Thoracic aorta (tissue), 2 donors: ENCODE measurements around the gene SELENOV. TPM values are rescaled to one million over a fixed set of nuclear protein-coding genes. Genes with fewer than 3 reads are reported as not detected.

Experiments used
- ATAC-seq: fragments of 150-250 bp; one replicate; pipeline ENCODE4 v1.8.0; 2017; ENCODE audit warnings: low read depth; ENCODE audit not compliant: insufficient number of reproducible peaks, low FRiP score
- DNase-seq: peaks from one replicate; pipeline ENCODE4 v3.0.0-alpha.2; 2020; ENCODE audit warnings: low spot score
- H3K27ac ChIP-seq, 2 donors: fragments of 200-600 bp; sonication (generic); 1 replicate in 1 of 2; 2 replicates in 1 of 2; pipeline ENCODE4 v1.5.1; 2016; ENCODE audit warnings: mild to moderate bottlenecking in 2 of 2, moderate library complexity in 2 of 2
- H3K27me3 ChIP-seq: fragments of 200-600 bp; sonication (generic); replicated peaks from 2 replicates; pipeline ENCODE4 v1.6.0; 2016; ENCODE audit warnings: mild to moderate bottlenecking; ENCODE audit not compliant: insufficient read depth
- H3K36me3 ChIP-seq: fragments of 200-600 bp; sonication (generic); one replicate; pipeline ENCODE4 v1.5.1; 2016
- H3K4me1 ChIP-seq, 2 donors: fragments of 200-600 bp; sonication (generic); 1 replicate in 1 of 2; 2 replicates in 1 of 2; pipeline versions ENCODE4 v1.5.1 to v1.6.0; 2016; ENCODE audit warnings: low read depth in 2 of 2, mild to moderate bottlenecking in 1 of 2; ENCODE audit not compliant: control insufficient read depth in 1 of 2
- H3K4me3 ChIP-seq: fragments of 200-600 bp; sonication (generic); 2 replicates; pipeline ENCODE4 v1.5.1; 2016; ENCODE audit warnings: mild to moderate bottlenecking
- H3K9me3 ChIP-seq: fragments of 200-600 bp; sonication (generic); 2 replicates; pipeline ENCODE4 v1.5.1; 2016
- total RNA-seq, 2 donors: library from RNA; depleted of rRNA; stranded (reverse); fragments of >200 nt; gene quantifications; one replicate each; pipeline versions ENCODE4 v1.1.0 to v1.2.3, GENCODE V29; 2016
- TF ChIP-seq, protein P1 (sequence below): fragments of 200-600 bp; sonication (generic); IDR thresholded peaks from one replicate; pipeline ENCODE4 v1.5.1; 2019; ENCODE audit warnings: antibody characterized with exemption

SELENOV gene
- total RNA-seq, 2 donors from 2014 or later, result not detected

GRCh38 chr19:39557811-39558623 lies 43.1 kb downstream of the SELENOV start:
- TF ChIP-seq, protein P1, sequence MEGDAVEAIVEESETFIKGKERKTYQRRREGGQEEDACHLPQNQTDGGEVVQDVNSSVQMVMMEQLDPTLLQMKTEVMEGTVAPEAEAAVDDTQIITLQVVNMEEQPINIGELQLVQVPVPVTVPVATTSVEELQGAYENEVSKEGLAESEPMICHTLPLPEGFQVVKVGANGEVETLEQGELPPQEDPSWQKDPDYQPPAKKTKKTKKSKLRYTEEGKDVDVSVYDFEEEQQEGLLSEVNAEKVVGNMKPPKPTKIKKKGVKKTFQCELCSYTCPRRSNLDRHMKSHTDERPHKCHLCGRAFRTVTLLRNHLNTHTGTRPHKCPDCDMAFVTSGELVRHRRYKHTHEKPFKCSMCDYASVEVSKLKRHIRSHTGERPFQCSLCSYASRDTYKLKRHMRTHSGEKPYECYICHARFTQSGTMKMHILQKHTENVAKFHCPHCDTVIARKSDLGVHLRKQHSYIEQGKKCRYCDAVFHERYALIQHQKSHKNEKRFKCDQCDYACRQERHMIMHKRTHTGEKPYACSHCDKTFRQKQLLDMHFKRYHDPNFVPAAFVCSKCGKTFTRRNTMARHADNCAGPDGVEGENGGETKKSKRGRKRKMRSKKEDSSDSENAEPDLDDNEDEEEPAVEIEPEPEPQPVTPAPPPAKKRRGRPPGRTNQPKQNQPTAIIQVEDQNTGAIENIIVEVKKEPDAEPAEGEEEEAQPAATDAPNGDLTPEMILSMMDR, result no peak
- no peaks in the 10 kb centered on the region for H3K27me3 ChIP-seq
- no peaks in the 10 kb centered on the region for H3K9me3 ChIP-seq
- H3K4me1 ChIP-seq, result no peaks in the 10 kb centered on the region
- no peak overlapping the region for H3K27ac ChIP-seq
- no peak overlapping the region for H3K4me3 ChIP-seq
- ATAC-seq, result no peak
- H3K36me3 ChIP-seq, result no peaks in the 10 kb centered on the region
- DNase-seq, result no peak

GRCh38 chr19:39558624-39559117 lies 43.7 kb downstream of the SELENOV start:
- Histone ChIP-seq H3K9me3 (no peaks in the 10 kb centered on the region), H3K4me3 (no peak overlapping the region), H3K27ac (no peak overlapping the region), H3K4me1 (no peaks in the 10 kb centered on the region), H3K27me3 (no peaks in the 10 kb centered on the region), H3K36me3 (no peaks in the 10 kb centered on the region)
- TF ChIP-seq, protein P1, result no peak
- no peak for ATAC-seq
- DNase-seq, result no peak

DNA sequence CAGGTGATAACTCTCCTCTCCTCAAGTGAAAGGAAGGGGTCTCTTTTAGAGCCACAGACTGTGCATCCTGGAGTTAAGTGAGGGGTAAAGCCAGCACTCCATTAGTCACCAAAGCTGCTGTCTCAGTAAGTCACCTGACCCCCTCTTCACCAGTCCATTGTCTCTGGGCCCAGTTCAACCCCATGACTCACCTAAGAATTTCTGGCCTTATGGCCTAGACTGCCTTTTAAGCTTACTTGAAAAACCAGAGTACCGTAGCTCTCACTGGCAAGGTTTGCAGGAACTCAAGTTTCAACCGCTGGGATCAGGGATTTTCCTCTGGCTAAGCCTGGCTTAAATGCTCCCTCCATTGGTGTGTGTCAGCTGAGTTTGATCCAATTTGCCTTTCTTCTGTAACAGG lies 48.5 kb downstream of the SELENOV start:
- Histone ChIP-seq H3K4me1 (no peaks in the 10 kb centered on the region), H3K27ac (no peak overlapping the region), H3K9me3 (no peaks in the 10 kb centered on the region), H3K36me3 (no peaks in the 10 kb centered on the region), H3K27me3 (no peaks in the 10 kb centered on the region), H3K4me3 (no peak overlapping the region)
- no peak for ATAC-seq
- TF ChIP-seq, protein P1, result no peak
- DNase-seq, result no peak

DNA sequence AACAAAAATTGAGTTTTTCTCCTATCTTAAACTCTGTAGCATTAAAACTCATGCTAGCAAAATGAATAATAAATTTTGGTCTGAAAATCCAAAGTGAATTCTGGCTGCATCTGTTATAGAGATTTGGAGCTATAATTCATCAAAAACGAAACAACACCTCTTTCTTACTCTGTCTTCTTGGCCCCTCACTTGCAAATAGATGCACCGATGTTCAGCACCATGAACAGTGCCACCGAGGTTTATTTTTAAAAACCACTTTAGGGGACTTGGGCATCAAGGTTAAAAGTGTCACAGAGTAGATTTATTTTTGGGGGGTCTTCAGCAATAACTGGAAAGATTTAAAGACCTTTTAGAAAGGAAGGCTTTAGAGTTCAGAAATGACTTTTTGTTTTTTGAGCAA lies 51.1 kb downstream of the SELENOV start:
- no peaks in the 10 kb centered on the region for H3K9me3 ChIP-seq
- DNase-seq (no peak), ATAC-seq (no peak)
- no peak overlapping the region for H3K4me3 ChIP-seq
- no peak overlapping the region for H3K27ac ChIP-seq
- H3K27me3 ChIP-seq, result no peaks in the 10 kb centered on the region
- H3K4me1 ChIP-seq, result no peaks in the 10 kb centered on the region
- H3K36me3 ChIP-seq, result no peaks in the 10 kb centered on the region
- TF ChIP-seq, protein P1, result no peak

DNA sequence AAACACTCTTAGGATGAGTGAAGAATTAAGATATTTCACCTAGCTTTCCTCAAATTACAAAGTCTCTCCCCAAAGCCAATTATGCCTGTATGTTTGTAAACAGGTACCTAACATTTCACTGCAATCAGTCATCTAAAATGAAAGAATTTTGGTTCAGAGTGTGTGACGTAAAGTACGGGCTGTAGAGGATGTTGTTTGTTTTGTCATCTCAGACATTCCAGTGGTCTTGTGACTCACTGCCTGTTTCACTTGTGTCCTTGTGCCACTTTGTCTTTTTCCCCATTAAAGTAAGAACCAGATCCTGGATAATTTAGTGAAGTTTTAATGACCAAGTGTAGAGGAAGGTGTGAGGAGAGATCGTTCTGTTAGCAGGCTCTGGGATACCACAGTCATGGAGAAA lies 53.7 kb downstream of the SELENOV start:
- ATAC-seq, result no peak
- TF ChIP-seq, protein P1, result no peak

More for the DNA sequence above, 53.7 kb downstream of the SELENOV start:
- no peaks in the 10 kb centered on the region for H3K4me1 ChIP-seq
- H3K27ac ChIP-seq, result no peak overlapping the region
- DNase-seq, result no peak
- no peaks in the 10 kb centered on the region for H3K36me3 ChIP-seq
- H3K27me3 ChIP-seq, result no peaks in the 10 kb centered on the region
- no peaks in the 10 kb centered on the region for H3K9me3 ChIP-seq
- H3K4me3 ChIP-seq, result no peak overlapping the region

Other genes with a start within 250 kb of the SELENOV start
- not detected for gene IFNL2, start 246.7 kb upstream of the SELENOV start, total RNA-seq
- gene IFNL1, start 218.7 kb upstream of the SELENOV start, total RNA-seq, result not detected
- under 1 TPM; 0.85 to 0.95 TPM for gene LRFN1, start 194.3 kb upstream of the SELENOV start, total RNA-seq
- gene GMFG, start 179.1 kb upstream of the SELENOV start, total RNA-seq, result 10 to 100 TPM; 15.9 to 16.0 TPM
- 100 to 1,000 TPM; 101 to 153 TPM for gene SAMD4B, start 172.7 kb upstream of the SELENOV start, total RNA-seq
- 10 to 100 TPM; 25.7 to 34.5 TPM for gene PAF1, start 124.0 kb upstream of the SELENOV start, total RNA-seq
- 10 to 100 TPM; 29.3 to 86.1 TPM for gene MED29, start 123.8 kb upstream of the SELENOV start, total RNA-seq
- gene ZFP36, start 108.3 kb upstream of the SELENOV start, total RNA-seq, result 100 to 1,000 TPM; 315 to 699 TPM
- gene PLEKHG2, start 102.5 kb upstream of the SELENOV start, total RNA-seq, result 100 to 1,000 TPM in 1 of 2 donors, 10 to 100 TPM in 1; 76.0 to 112 TPM
- gene RPS16, start 79.2 kb upstream of the SELENOV start, total RNA-seq, result 100 to 1,000 TPM; 716 to 775 TPM
- 100 to 1,000 TPM in 1 of 2 donors, 10 to 100 TPM in 1; 94.4 to 157 TPM for gene SUPT5H, start 69.6 kb upstream of the SELENOV start, total RNA-seq
- gene TIMM50, start 34.3 kb upstream of the SELENOV start, total RNA-seq, result 10 to 100 TPM; 25.7 to 51.4 TPM
- gene DLL3, start 16.2 kb upstream of the SELENOV start, total RNA-seq, result not detected
- gene EID2B, start 17.7 kb downstream of the SELENOV start, total RNA-seq, result 1 to 10 TPM; 5.6 to 6.2 TPM
- gene EID2, start 25.0 kb downstream of the SELENOV start, total RNA-seq, result 10 to 100 TPM; 11.4 to 12.0 TPM
- gene LGALS13, start 87.4 kb downstream of the SELENOV start, total RNA-seq, result not detected
- not detected for gene LGALS16, start 140.8 kb downstream of the SELENOV start, total RNA-seq
- not detected for gene LGALS14, start 189.3 kb downstream of the SELENOV start, total RNA-seq
- not detected for gene CLC, start 222.9 kb downstream of the SELENOV start, total RNA-seq